IMR-90 (cell line): Measurements from ENCODE around the gene SMIM7. TPM values are rescaled to one million over a fixed set of nuclear protein-coding genes. Genes with fewer than 3 reads are reported as not detected.

ENCODE experiments used
- ATAC-seq: fragments of 200-7000 bp; cut with Tn5 transposase; 2 replicates; pipeline ENCODE4 v1.9.1; 2020; ENCODE audit warnings: low read depth, mild to moderate bottlenecking, moderate library complexity
- BruUV-seq: library from RNA; stranded (reverse); fragments of 400-500 nt; replicated peaks from 2 replicates; lab custom pipeline; 2021; lab: Mats Ljungman, UMichigan
- CTCF ChIA-PET: fragments of 300-600 bp; formaldehyde crosslinking; extraction: SDS; loops from one replicate; lab custom pipeline; 2021; ENCODE audit warnings: antibody characterized with exemption; lab: Yijun Ruan, JAX
- POLR2A ChIA-PET: fragments of 300-600 bp; sonication (Branson Sonifier 250); formaldehyde crosslinking; loops from one replicate; lab custom pipeline; 2022; ENCODE audit warnings: antibody characterized with exemption; ENCODE audit not compliant: unreplicated experiment; lab: Charles Lee
- DNase-seq: peaks from one replicate; pipeline ENCODE4 v3.0.0; 2013
- H2AFZ ChIP-seq: replicated peaks from 2 replicates; pipeline ENCODE3; 2013; ENCODE audit warnings: low read length, mild to moderate bottlenecking; ENCODE audit not compliant: poor library complexity
- H2AK5ac ChIP-seq: 2 replicates; pipeline ENCODE4 v1.6.1; 2013; ENCODE audit warnings: low read depth, low read length, inconsistent platforms
- H2AK9ac ChIP-seq: replicated peaks from 2 replicates; pipeline ENCODE3; 2013; ENCODE audit warnings: mild to moderate bottlenecking, low read depth, low read length, moderate library complexity; ENCODE audit not compliant: poor library complexity
- H2BK120ac ChIP-seq: 2 replicates; pipeline ENCODE4 v1.6.1; 2013; ENCODE audit warnings: low read depth, low read length, inconsistent platforms
- H2BK15ac ChIP-seq: 3 replicates; pipeline ENCODE4 v1.6.1; 2013; ENCODE audit warnings: low read depth, low read length, inconsistent platforms
- H2BK20ac ChIP-seq: 2 replicates; pipeline ENCODE4 v1.6.1; 2013; ENCODE audit warnings: low read depth, mild to moderate bottlenecking, inconsistent platforms, low read length, moderate library complexity
- H2BK5ac ChIP-seq: 2 replicates; pipeline ENCODE4 v1.6.1; 2013; ENCODE audit warnings: mild to moderate bottlenecking, low read depth, low read length, inconsistent platforms; ENCODE audit not compliant: poor library complexity, severe bottlenecking
- H3K14ac ChIP-seq: replicated peaks from 2 replicates; pipeline ENCODE4 v1.6.1; 2013; ENCODE audit warnings: low read depth, low read length, inconsistent platforms
- H3K18ac ChIP-seq: 2 replicates; pipeline ENCODE4 v1.6.1; 2013; ENCODE audit warnings: low read depth, low read length, control low read depth
- H3K23ac ChIP-seq: 2 replicates; pipeline ENCODE4 v1.6.1; 2013; ENCODE audit warnings: low read depth, low read length, inconsistent platforms
- H3K27ac ChIP-seq: 2 replicates; pipeline ENCODE4 v1.5.1; 2013; ENCODE audit warnings: mild to moderate bottlenecking, control low read depth, low read length; ENCODE audit not compliant: insufficient read depth
- H3K27me3 ChIP-seq: 2 replicates; pipeline ENCODE4 v1.6.1; 2013; ENCODE audit warnings: low read length; ENCODE audit not compliant: control insufficient read depth, insufficient read depth
- H3K36me3 ChIP-seq: 2 replicates; pipeline ENCODE4 v1.6.1; 2013; ENCODE audit warnings: low read length, mixed read lengths; ENCODE audit not compliant: control insufficient read depth, insufficient read depth
- H3K4ac ChIP-seq: 2 replicates; pipeline ENCODE4 v1.6.1; 2013; ENCODE audit warnings: low read depth, low read length, inconsistent platforms
- H3K4me1 ChIP-seq: 2 replicates; pipeline ENCODE4 v1.6.1; 2013; ENCODE audit warnings: low read length, mixed read lengths; ENCODE audit not compliant: control insufficient read depth, insufficient read depth
- H3K4me2 ChIP-seq: 2 replicates; pipeline ENCODE4 v1.6.1; 2013; ENCODE audit warnings: low read depth, mild to moderate bottlenecking, control low read depth, low read length, moderate library complexity
- H3K4me3 ChIP-seq: 2 replicates; pipeline ENCODE4 v1.5.1; 2013; ENCODE audit warnings: low read depth, mild to moderate bottlenecking, control low read depth, low read length, moderate library complexity; ENCODE audit not compliant: insufficient read depth
- H3K56ac ChIP-seq: 2 replicates; pipeline ENCODE4 v1.6.1; 2013; ENCODE audit warnings: low read length, inconsistent platforms; ENCODE audit not compliant: insufficient read depth; ENCODE audit errors: extremely low read depth
- H3K79me1 ChIP-seq, 2 experiments: 2 replicates each; pipeline ENCODE4 v1.6.1; 2013; ENCODE audit warnings: low read length in 2 of 2, inconsistent platforms in 1 of 2, low read depth in 1 of 2
- H3K9ac ChIP-seq: 2 replicates; pipeline ENCODE4 v1.6.1; 2013; ENCODE audit warnings: low read depth, low read length, control low read depth
- H3K9me1 ChIP-seq: 2 replicates; pipeline ENCODE4 v1.6.1; 2013; ENCODE audit warnings: low read length, inconsistent platforms; ENCODE audit not compliant: insufficient read depth
- H3K9me3 ChIP-seq: 2 replicates; pipeline ENCODE4 v1.6.1; 2013; ENCODE audit warnings: low read length; ENCODE audit not compliant: control insufficient read depth, insufficient read depth
- H4K20me1 ChIP-seq: 2 replicates; pipeline ENCODE4 v1.6.1; 2013; ENCODE audit warnings: low read length, inconsistent platforms; ENCODE audit not compliant: insufficient read depth
- H4K5ac ChIP-seq: 2 replicates; pipeline ENCODE4 v1.6.1; 2013; ENCODE audit warnings: mild to moderate bottlenecking, low read depth, low read length, control low read depth
- H4K8ac ChIP-seq, 2 experiments: 2 replicates each; pipeline ENCODE4 v1.6.1; 2013; ENCODE audit warnings: low read depth in 2 of 2, low read length in 2 of 2, control low read depth in 1 of 2, inconsistent platforms in 1 of 2
- H4K91ac ChIP-seq: 2 replicates; pipeline ENCODE4 v1.6.1; 2013; ENCODE audit warnings: low read depth, low read length, inconsistent platforms; ENCODE audit not compliant: insufficient read depth
- BHLHE40 ChIP-seq: fragments of 150-350 bp; IDR thresholded peaks from 2 replicates; pipeline ENCODE4 v1.6.1; 2016; ENCODE audit warnings: mild to moderate bottlenecking, low read depth, low read length
- CTCF ChIP-seq: conservative IDR thresholded peaks from 2 replicates; pipeline ENCODE4 v1.5.1; 2012; ENCODE audit warnings: mild to moderate bottlenecking, low read depth, low read length, improper control_type of control experiment
- MAFK ChIP-seq: IDR thresholded peaks from 2 replicates; pipeline ENCODE4 v1.6.1; 2012; ENCODE audit warnings: low read depth, low read length, improper control_type of control experiment
- MAZ ChIP-seq: IDR thresholded peaks from 2 replicates; pipeline ENCODE4 v1.6.1; 2012; ENCODE audit warnings: low read depth, mild to moderate bottlenecking, low read length, improper control_type of control experiment, moderate library complexity, borderline replicate concordance
- MXI1 ChIP-seq: IDR thresholded peaks from 2 replicates; pipeline ENCODE4 v1.6.1; 2012; ENCODE audit warnings: low read depth, mild to moderate bottlenecking, low read length, moderate library complexity, borderline replicate concordance
- POLR2A ChIP-seq: IDR thresholded peaks from 2 replicates; pipeline ENCODE4 v1.6.1; 2012; ENCODE audit warnings: mild to moderate bottlenecking, low read depth, low read length
- RFX5 ChIP-seq: IDR thresholded peaks from 2 replicates; pipeline ENCODE4 v1.8.0; 2012; ENCODE audit warnings: low read depth, mild to moderate bottlenecking, low read length, moderate library complexity
- SMC3 ChIP-seq: fragments of 150-350 bp; IDR thresholded peaks from 2 replicates; pipeline ENCODE4 v1.6.1; 2016; ENCODE audit warnings: low read depth, mild to moderate bottlenecking, antibody characterized with exemption, low read length, moderate library complexity
- USF2 ChIP-seq: fragments of 150-350 bp; IDR thresholded peaks from 2 replicates; pipeline ENCODE4 v1.6.1; 2017; ENCODE audit warnings: mild to moderate bottlenecking, antibody characterized with exemption, low read length, low read depth
- WGBS, 2 experiments: methylation state at CpG; one replicate each; pipeline versions ENCODE4 v1.1.5 to v1.1.7; 2013; ENCODE audit warnings: missing lambda C conversion rate in 2 of 2; ENCODE audit not compliant: insufficient read length in 1 of 2; ENCODE audit errors: extremely low coverage in 2 of 2; 5-methylcytosine and 5-hydroxymethylcytosine counted together
- dilution Hi-C: fragments of 300-500 bp; cut with HindIII; formaldehyde crosslinking; loops from one replicate; pipeline ENCODE4 v1.14.3; 2018; ENCODE audit warnings: low sequenced_read_pairs; ENCODE audit not compliant: unreplicated experiment
- in situ Hi-C: fragments of 300-500 bp; cut with MboI; formaldehyde crosslinking; loops from 3 replicates; pipeline ENCODE4 v1.14.3; 2019; ENCODE audit warnings: low sequenced_read_pairs, inconsistent platforms, mixed read lengths
- intact Hi-C: fragments of 100-400 bp; cut with micrococcal nuclease; formaldehyde crosslinking; loops from 2 replicates; pipeline ENCODE4 v1.10.0; 2022
- polyA plus RNA-seq, 3 experiments: library from polyadenylated mRNA; depleted of rRNA; stranded (reverse); fragments of >200 nt; gene quantifications; 2 replicates each; pipeline ENCODE4 v1.2.3, GENCODE V29; 2012; ENCODE audit warnings: low replicate concordance in 1 of 3
- total RNA-seq: library from RNA; depleted of rRNA; stranded (reverse); fragments of >200 nt; gene quantifications from 2 replicates; pipeline ENCODE4 v1.2.3, GENCODE V29; 2012

SMIM7 gene
- total and polyA plus RNA-seq, 2 of the 4 experiments (the other 2 are of a cell fraction) = 55.7 to 64.8 TPM

GRCh38 chr19:16628984-16629691 lies 30.8 kb downstream of the SMIM7 start:
- H2BK15ac ChIP-seq = no peak overlapping the region
- H2AFZ ChIP-seq = peak overlapping the region; percentile 98
- WGBS, 2 experiments = no CpG with 5 or more reads among the region's 23 CpGs
- ATAC-seq = no peak
- H4K8ac ChIP-seq = peak overlapping the region; percentile 60 to 90
- peak overlapping the region; percentile 92 for H2AK5ac ChIP-seq
- H2AK9ac ChIP-seq = peak overlapping the region; percentile 97
- H2BK120ac ChIP-seq = peak overlapping the region; percentile 51; the same call in 1 of the 2 replicates
- peak overlapping the region; percentile 90 for H3K27ac ChIP-seq
- no peaks in the 10 kb centered on the region for H3K9me3 ChIP-seq
- H3K4me2 ChIP-seq = peak overlapping the region; percentile 89
- TF ChIP-seq POLR2A (no peak), SMC3 (no peak), RFX5 (no peak), MAZ (no peak), MAFK (no peak), BHLHE40 (peak; percentile 45; the same call in 1 of the 2 replicates), USF2 (no peak), MXI1 (peak; percentile 88; the same call in 1 of the 2 replicates), CTCF (no peak)
- ChIA-PET CTCF (no interaction called here), POLR2A (no interaction called here)
- DNase-seq = peak; percentile 72
- H3K4me3 ChIP-seq = peak overlapping the region; percentile 95
- H3K4ac ChIP-seq = peak overlapping the region; percentile 90
- intact Hi-C loops = loop anchor here (2.0 to 5.0 kb wide), 2 partner anchors 57 to 86 kb away; partner anchors contain the start of genes CHERP and SLC35E1
- peak overlapping the region; percentile 90 for H2BK5ac ChIP-seq
- no peak overlapping the region for H3K18ac ChIP-seq
- H3K56ac ChIP-seq = peak overlapping the region; percentile 26; the same call in 1 of the 2 replicates
- no peaks in the 10 kb centered on the region for H3K27me3 ChIP-seq
- no peaks in the 10 kb centered on the region; the same call in 1 of the 2 replicates for H3K9me1 ChIP-seq
- 0 out of 2 replicates have a peak, but pooled peaks cover 2% of the 10 kb centered on the region for H3K4me1 ChIP-seq
- peak overlapping the region; percentile 89 for H3K23ac ChIP-seq
- peak overlapping the region; percentile 89 for H3K9ac ChIP-seq
- dilution Hi-C loops = no loop called here
- BruUV-seq = no TSS peak
- H4K91ac ChIP-seq = peak overlapping the region; percentile 65
- H3K36me3 ChIP-seq = peaks cover 20% of the 10 kb centered on the region
- H2BK20ac ChIP-seq = no peak overlapping the region
- H4K20me1 ChIP-seq = peaks cover 47% of the 10 kb centered on the region
- H3K79me1 ChIP-seq = peaks cover 9 to 64% of the 10 kb centered on the region in 2 experiments
- peak overlapping the region; percentile 21 for H4K5ac ChIP-seq
- in situ Hi-C loops = loop anchor here (5.0 kb wide), 1 partner anchor 47 kb away; no protein-coding TSS in a partner anchor
- peak overlapping the region; percentile 88 for H3K14ac ChIP-seq
